NCI-H1105 (cell line): ENCODE measurements around the gene ATP2A3.

Experiments
- DNase-seq: peaks from one replicate; lab custom pipeline; 2025; lab: John Stamatoyannopoulos, UW

Gene ATP2A3

DNA sequence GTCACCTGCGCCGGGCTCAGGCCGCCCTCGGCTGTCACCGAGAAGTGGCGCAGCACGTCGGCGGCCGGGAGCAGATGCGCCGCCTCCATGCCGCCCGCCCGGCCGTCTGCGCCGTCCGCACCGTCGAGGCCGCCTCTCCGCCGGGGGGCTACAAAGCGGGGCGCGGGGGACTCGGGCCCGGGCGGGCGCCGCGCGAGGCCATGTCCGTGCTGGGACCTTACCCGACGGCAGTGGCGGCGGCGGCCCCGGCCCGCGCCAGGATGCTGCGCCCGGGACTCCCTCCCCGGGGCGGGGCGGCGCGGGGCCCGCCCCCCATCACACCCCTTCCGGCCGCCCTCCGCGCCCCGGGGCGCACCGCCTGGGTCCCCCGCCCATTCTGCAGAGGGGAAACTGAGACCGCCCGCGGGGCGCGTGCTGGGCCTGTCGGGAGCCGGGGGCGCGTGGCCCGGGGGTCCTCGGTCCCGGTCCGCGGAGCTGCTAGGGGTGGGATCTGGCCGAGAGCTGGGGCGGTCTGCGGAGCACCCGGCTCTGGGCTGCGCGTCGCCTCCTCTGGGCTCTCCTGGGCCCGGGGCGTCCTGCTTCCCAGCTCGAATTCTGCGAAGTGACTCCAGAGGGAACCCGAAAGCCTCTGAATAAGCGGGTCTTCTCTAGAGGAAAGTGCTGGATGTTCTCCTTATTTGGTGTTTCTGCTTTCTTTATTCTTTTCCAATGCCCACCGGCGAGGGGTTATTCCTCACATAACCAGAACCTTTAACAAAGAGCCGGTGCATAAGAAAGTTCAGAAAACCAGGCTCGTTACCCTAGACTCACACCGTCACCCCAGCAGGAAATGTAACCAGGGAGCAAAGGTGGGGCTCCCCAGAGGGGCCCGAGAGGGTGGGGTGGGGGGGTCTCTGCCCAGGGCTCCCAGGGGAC, at the start of gene ATP2A3:
Gene ATP2A3, minus strand, starts transcription at position 235 of the 915 bp plus-strand sequence. Its CDS starts 146 bp downstream, at position 89.
- DNase-seq, result no peak

- DNase-seq, result no peak
These were observed 46.5 kb upstream of the ATP2A3 start for GRCh38 chr17:4010754-4011153.

GRCh38 chr17:4009186-4009785, 45.0 kb upstream of the ATP2A3 start:
- DNase-seq, result no peak

GRCh38 chr17:4008441-4009185, 44.4 kb upstream of the ATP2A3 start:
- no peak for DNase-seq

DNA sequence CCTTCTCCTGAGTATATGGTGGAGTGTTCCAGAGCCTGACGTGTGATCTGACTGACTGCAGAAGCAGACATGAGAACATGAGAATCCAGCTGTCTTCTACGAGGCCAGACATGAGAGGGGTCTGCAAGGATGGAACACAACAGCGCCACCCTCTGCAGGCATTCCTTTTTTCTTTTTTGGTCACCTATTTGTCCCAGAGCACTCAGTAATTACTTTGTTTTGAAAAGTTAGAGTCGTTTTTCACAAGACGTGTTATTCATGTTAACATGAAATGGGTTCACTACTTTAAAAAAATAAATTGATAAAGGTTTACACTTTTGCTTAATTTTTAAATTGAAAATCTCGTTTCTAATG, 43.8 kb upstream of the ATP2A3 start:
- no peak for DNase-seq

- DNase-seq, result no peak
These were observed 43.3 kb upstream of the ATP2A3 start for GRCh38 chr17:4007346-4008081.

GRCh38 chr17:4006745-4007211, 42.5 kb upstream of the ATP2A3 start:
- no peak for DNase-seq

DNA sequence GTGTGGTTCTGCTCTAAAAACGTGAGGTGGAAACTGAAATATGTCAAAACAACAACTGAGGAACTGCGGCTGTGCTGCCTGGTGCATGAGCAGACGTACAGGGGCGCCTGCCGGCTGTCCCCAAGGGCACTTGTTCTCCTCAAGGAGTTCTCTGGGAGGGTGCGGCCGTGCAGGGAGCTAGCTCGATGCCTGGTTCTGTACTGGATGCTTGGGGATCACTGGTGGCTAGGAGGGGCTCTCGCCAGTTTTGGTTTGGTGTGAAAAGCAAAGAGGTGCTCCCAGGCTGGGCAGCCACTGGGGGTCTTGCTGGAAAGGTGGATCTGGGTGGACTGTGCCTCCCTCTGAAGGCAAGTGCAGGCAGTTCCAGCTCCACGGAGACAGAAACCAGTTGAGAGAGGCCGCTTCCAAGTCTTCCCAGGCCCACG, 41.9 kb upstream of the ATP2A3 start:
- DNase-seq, result no peak

- no peak for DNase-seq
These were observed 41.3 kb upstream of the ATP2A3 start for GRCh38 chr17:4005296-4006164.

GRCh38 chr17:4004517-4005295, 40.5 kb upstream of the ATP2A3 start:
- DNase-seq, result no peak

GRCh38 chr17:4003501-4004421, 39.5 kb upstream of the ATP2A3 start:
- no peak for DNase-seq

GRCh38 chr17:4003131-4003500, 38.9 kb upstream of the ATP2A3 start:
- no peak for DNase-seq

DNA sequence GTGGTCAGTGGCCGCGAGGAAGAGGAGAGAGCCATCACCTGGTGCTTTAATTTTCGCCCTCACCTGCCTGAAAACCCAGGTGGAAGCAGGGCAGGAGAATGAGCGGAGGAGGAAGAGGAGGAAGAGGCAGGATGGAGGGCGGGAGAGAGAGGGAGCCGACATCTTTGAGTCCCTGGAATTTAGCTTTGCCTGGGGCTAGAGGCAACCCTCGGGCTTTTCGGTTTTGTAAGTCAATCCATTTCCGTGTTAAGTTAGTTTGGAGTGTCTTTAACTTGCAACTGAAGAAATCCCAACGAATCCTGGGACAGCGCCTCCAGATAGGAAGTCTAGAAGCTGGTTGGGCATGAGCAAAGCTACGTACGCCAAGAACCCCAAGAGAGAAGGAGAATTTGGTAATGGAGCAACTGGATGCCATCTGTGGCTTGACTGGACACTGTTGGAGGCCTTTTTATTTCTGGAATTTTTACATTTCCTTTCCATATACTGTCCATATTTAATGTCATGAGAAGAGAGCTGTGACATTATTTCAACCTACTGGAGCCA, 36.9 kb upstream of the ATP2A3 start:
- DNase-seq, result no peak

DNA sequence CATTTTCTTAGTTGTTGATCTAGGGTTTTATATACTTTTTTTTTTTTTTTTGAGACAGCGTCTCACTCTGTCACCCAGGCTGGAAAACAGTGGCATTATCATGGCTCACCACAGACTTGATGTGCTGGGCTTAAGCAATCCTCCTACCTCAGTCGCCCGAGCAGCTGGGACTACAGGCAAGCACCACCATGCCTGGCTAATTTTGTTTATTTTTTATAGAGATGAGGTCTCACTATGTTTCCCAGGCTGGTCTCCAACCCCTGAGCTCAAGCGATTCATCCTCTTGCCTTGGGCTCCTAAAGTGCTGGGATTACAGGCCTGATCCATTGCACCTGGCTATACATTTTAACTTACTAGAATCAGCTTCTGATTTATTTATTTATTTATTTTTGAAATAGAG, 34.2 kb upstream of the ATP2A3 start:
- no peak for DNase-seq

- no peak for DNase-seq
These were observed 30.8 kb upstream of the ATP2A3 start for GRCh38 chr17:3995067-3995466.

DNA sequence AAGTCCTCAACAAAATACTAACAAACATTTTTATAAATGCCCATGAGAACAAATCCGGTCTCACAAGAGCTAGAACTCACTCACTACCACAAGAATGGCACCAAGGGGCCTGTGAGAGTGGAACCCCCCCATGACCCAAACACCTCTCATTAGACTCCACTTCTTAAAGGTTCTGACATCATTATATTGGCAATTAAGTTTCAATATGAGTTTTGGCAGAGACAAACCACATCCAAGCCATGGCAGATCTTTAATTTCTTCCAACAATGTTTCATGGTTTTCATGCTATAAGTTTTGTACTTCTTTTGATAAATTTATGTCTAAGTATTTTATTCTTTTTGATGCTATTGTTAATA, 30.0 kb upstream of the ATP2A3 start:
- DNase-seq, result no peak

GRCh38 chr17:3993493-3994220, 29.4 kb upstream of the ATP2A3 start:
- no peak for DNase-seq

DNA sequence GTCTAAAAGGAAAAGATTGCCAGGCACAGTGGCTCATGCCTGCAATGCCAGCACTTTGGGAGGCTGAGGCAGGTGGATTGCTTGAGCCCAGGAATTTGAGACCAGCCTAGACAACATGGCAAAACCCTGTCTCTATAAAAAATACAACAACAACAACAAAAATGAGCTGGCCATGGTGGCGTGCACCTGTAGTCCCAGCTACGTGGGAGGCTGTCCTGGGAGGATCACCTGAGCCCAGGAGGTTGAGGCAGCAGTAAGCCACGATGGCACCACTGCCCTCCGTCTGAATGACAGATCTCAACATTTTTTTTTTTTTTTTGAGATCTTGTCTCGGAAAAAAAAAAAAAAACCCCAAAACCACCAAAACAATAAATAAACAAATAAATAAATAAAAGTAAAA, 28.1 kb upstream of the ATP2A3 start:
- no peak for DNase-seq
